Measurements from ENCODE around the gene SMIM10L2A.

Gene SMIM10L2A

DNA sequence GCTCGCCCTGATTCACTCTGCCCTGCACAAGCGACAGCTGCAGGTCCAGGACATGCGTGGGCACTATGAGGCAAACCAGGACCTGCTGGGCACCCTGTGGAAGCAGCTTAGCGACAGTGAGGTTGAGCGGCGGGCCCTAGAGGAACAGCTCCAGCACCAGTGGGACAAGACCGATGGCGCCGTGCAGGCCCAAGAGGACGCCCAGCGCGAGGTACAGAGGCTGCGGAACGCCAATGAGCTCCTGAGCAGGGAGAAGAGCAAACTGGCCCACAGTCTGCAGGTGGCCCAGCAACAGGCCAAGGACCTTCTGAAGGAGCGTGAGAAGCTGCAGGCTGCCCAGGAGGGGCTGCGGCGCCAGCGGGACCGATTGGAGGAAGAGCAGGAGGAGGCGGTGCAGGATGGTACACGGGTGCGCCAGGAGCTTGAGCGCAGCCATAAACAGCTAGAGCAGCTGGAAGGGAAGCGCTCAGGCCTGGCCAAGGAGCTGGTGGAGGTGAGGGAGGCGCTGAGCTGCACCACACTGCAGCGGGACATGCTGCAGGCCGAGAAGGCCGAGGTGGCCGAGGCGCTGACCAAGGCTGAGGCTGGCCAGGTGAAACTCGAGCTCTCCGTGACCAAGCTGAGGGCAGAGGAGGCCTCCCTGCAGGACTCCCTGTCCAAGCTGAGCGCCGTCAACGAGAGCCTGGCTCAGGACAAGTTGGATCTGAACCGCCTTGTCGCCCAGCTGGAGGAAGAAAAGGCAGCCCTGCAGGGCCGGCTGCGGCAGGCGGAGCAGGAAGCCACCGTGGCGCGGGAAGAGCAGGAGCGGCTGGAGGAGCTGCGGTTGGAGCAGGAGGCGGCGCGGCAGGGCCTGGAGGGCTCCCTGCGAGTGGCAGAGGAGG is 12.8 kb downstream of the SMIM10L2A start:
- no peaks in the 10 kb centered on the region for H3K27me3 ChIP-seq (replicated peaks; ENCODE audit: insufficient read depth, low read length)
- H4K20me1 ChIP-seq (ENCODE audit: insufficient read depth, low read length): no peaks in the 10 kb centered on the region
- H3K9me3 ChIP-seq (replicated peaks; ENCODE audit: insufficient read depth, low read length): no peaks in the 10 kb centered on the region
- H3K9me2 ChIP-seq (replicated peaks; ENCODE audit: insufficient read depth, low read length): no peaks in the 10 kb centered on the region
- H3K36me3 ChIP-seq (replicated peaks; ENCODE audit: insufficient read depth, low read length): no peaks in the 10 kb centered on the region
- H3F3A ChIP-seq (ENCODE audit: insufficient read depth, low read length): no peaks in the 10 kb centered on the region
- H3K4me2 ChIP-seq (ENCODE audit: low read depth, low read length): no peak overlapping the region
- DNase-seq: no peak
- H3K27ac ChIP-seq (ENCODE audit: low read length): no peak overlapping the region
- H3K9ac ChIP-seq (ENCODE audit: low read length): no peak overlapping the region
- H3K4me3 ChIP-seq (ENCODE audit: low read length): no peak overlapping the region
- no peak for TF ChIP-seq EZH2phosphoT487 (IDR thresholded peaks at IDR 0.05; ENCODE audit: low read length)
- TF ChIP-seq EZH2 (optimal IDR thresholded peaks at IDR 0.05; ENCODE audit: low read depth, low read length): no peak
- TF ChIP-seq, protein P1, sequence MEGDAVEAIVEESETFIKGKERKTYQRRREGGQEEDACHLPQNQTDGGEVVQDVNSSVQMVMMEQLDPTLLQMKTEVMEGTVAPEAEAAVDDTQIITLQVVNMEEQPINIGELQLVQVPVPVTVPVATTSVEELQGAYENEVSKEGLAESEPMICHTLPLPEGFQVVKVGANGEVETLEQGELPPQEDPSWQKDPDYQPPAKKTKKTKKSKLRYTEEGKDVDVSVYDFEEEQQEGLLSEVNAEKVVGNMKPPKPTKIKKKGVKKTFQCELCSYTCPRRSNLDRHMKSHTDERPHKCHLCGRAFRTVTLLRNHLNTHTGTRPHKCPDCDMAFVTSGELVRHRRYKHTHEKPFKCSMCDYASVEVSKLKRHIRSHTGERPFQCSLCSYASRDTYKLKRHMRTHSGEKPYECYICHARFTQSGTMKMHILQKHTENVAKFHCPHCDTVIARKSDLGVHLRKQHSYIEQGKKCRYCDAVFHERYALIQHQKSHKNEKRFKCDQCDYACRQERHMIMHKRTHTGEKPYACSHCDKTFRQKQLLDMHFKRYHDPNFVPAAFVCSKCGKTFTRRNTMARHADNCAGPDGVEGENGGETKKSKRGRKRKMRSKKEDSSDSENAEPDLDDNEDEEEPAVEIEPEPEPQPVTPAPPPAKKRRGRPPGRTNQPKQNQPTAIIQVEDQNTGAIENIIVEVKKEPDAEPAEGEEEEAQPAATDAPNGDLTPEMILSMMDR (IDR thresholded peaks at IDR 0.05; ENCODE audit: low read length): no peak
- H3K4me1 ChIP-seq (ENCODE audit: low read length): no peaks in the 10 kb centered on the region
- no peak overlapping the region for H2AFZ ChIP-seq (ENCODE audit: low read length)
- no peaks in the 10 kb centered on the region for H3K79me2 ChIP-seq (ENCODE audit: low read length)

DNA sequence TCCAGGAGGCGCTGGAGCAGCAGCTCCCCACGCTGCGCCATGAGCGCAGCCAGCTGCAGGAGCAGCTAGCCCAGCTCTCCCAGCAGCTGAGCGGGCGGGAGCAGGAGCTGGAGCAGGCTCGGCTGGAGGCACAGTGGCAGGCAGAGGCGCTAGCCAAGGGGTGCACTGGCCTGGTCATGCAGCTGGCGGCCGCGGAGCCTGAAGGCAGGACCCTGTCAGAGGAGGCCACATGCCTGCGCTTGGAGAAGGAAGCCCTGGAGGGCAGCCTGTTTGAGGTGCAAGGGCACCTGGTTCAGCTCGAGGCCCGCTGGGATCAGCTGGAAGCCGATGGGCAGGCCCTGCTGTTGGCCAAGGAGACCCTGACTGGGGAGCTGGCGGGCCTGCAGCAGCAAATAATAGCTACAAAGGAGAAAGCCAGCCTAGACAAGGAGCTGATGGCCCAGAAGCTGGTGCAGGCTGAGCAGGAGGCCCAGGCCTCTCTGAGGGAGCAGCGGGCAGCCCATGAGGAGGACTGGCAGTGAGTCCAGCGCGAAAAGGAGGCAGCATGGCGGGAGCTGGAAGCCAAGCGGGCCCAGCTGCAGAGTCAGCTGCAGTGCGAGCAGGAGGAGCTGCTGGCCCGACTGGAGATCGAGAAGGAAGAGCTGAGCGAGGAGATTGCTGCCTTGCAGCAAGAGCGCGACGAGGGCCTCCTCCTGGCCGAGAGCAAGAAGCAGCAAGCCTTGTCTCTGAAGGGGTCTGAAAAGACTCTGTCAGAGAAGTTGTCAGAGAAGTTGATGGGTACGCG is 13.6 kb downstream of the SMIM10L2A start:
- Histone ChIP-seq H3K4me1 (ENCODE audit: low read length) (no peaks in the 10 kb centered on the region), H3K79me2 (ENCODE audit: low read length) (no peaks in the 10 kb centered on the region), H3K9me3 (replicated peaks; ENCODE audit: insufficient read depth, low read length) (no peaks in the 10 kb centered on the region), H3K4me2 (ENCODE audit: low read depth, low read length) (no peak overlapping the region), H3K4me3 (ENCODE audit: low read length) (no peak overlapping the region), H3K27ac (ENCODE audit: low read length) (no peak overlapping the region), H3K9ac (ENCODE audit: low read length) (no peak overlapping the region), H3K27me3 (replicated peaks; ENCODE audit: insufficient read depth, low read length) (no peaks in the 10 kb centered on the region), H3K36me3 (replicated peaks; ENCODE audit: insufficient read depth, low read length) (no peaks in the 10 kb centered on the region), H2AFZ (ENCODE audit: low read length) (no peak overlapping the region), H3K9me2 (replicated peaks; ENCODE audit: insufficient read depth, low read length) (no peaks in the 10 kb centered on the region), H3F3A (ENCODE audit: insufficient read depth, low read length) (no peaks in the 10 kb centered on the region), H4K20me1 (ENCODE audit: insufficient read depth, low read length) (no peaks in the 10 kb centered on the region)
- DNase-seq: no peak
- no peak for TF ChIP-seq EZH2 (optimal IDR thresholded peaks at IDR 0.05; ENCODE audit: low read depth, low read length)
- TF ChIP-seq, protein P1 (IDR thresholded peaks at IDR 0.05; ENCODE audit: low read length): no peak
- no peak for TF ChIP-seq EZH2phosphoT487 (IDR thresholded peaks at IDR 0.05; ENCODE audit: low read length)

DNA sequence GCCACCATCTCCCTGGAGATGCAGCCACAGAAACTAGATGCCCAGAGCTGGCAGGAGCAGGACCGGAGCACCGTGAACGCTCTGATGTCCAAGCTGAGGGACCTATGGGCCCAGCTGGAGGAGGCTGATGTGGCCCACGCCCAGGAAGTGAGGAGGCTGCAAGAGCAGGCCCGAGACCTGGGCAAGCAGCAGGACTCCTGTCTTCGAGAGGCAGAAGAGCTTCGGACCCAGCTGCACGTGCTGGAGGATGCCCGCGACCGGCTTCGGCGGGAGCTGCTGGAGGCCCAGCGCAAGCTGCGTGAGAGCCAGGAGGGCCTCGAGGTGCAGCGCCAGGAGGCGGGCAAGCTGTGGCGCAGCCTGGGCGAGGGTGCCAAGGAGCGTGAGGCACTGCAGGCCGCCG is 14.2 kb downstream of the SMIM10L2A start:
- no peak for TF ChIP-seq EZH2 (optimal IDR thresholded peaks at IDR 0.05; ENCODE audit: low read depth, low read length)
- TF ChIP-seq, protein P1 (IDR thresholded peaks at IDR 0.05; ENCODE audit: low read length): no peak
- no peak for TF ChIP-seq EZH2phosphoT487 (IDR thresholded peaks at IDR 0.05; ENCODE audit: low read length)
- no peak for DNase-seq
- Histone ChIP-seq H3K9me2 (replicated peaks; ENCODE audit: insufficient read depth, low read length) (no peaks in the 10 kb centered on the region), H3F3A (ENCODE audit: insufficient read depth, low read length) (no peaks in the 10 kb centered on the region), H3K36me3 (replicated peaks; ENCODE audit: insufficient read depth, low read length) (no peaks in the 10 kb centered on the region), H2AFZ (ENCODE audit: low read length) (no peak overlapping the region), H3K79me2 (ENCODE audit: low read length) (no peaks in the 10 kb centered on the region), H3K4me3 (ENCODE audit: low read length) (no peak overlapping the region), H3K9me3 (replicated peaks; ENCODE audit: insufficient read depth, low read length) (no peaks in the 10 kb centered on the region), H3K4me1 (ENCODE audit: low read length) (no peaks in the 10 kb centered on the region), H4K20me1 (ENCODE audit: insufficient read depth, low read length) (no peaks in the 10 kb centered on the region), H3K9ac (ENCODE audit: low read length) (no peak overlapping the region), H3K4me2 (ENCODE audit: low read depth, low read length) (no peak overlapping the region), H3K27ac (ENCODE audit: low read length) (no peak overlapping the region), H3K27me3 (replicated peaks; ENCODE audit: insufficient read depth, low read length) (no peaks in the 10 kb centered on the region)
